NCI-H524 treated with DMSO at 0.1 percent for 48 hours (cell line): Measurements from ENCODE around the gene RTTN.
"Not testable (repeated sequence)": the region's sequence is repeated elsewhere in the genome, so short reads cannot be mapped to it uniquely, and the experiment has no call there.

Source experiments
- DNase-seq: peaks from one replicate; lab custom pipeline; 2025; lab: John Stamatoyannopoulos, UW

Gene RTTN

DNA sequence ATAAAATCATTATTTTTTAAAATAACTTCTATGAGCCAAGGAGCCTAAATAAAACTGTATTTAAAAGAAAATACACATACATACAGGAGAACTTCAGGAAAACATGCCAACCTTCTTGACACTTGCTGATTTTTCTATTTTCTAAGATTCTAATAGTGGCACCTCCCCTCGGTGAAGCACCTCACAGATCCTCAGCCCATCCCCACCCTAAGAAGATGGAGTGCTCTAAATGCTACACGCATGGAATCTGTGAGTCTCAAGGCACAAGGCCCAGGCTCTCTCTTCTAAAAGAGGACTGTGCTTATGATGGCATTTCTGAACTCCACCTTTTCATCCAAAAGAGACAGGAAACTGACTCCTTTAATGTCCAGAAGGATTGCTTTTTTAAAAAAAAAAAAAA lies 56.3 kb downstream of the RTTN start:
- no peak for DNase-seq

DNA sequence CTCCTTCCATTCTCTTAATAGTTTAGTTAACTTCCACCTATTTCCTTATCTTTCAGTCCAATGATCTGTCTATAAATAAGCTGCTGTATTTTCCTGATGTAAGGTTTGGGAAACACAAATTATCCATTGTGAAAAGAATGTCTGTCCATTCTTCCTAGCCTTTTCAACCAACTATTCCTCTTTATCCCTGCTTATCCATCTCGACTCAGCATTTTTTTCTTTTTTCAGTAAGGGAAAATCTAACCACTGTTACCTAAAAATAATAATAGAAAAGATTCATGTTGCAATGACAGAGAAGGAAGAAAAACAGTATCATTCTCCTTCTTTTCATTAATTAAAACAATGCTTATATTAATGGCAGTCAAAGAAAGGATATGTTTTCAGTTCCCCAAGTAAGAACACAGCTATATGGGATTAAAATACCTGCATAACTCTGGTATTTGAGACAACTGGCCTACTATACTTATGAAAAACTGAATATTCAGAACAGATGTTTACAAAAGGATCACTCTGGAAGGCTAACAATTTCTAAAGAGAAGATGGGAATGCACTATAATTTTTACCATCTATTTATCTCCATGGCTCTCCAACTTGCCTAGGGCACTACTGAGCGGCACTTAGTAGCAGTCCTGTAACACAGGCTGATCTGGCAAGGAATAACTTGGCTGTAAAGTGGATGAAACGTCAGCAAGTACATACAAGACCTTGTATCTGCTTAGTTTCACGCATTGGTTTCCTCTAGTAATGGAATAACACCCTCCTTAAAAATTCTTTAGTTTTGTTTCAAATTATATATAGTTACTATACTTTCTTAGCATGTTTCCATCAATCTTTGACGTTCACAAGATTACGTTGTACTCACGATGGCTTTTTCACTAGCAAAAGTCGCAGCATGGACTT lies 57.2 kb downstream of the RTTN start:
- DNase-seq: no peak

DNA sequence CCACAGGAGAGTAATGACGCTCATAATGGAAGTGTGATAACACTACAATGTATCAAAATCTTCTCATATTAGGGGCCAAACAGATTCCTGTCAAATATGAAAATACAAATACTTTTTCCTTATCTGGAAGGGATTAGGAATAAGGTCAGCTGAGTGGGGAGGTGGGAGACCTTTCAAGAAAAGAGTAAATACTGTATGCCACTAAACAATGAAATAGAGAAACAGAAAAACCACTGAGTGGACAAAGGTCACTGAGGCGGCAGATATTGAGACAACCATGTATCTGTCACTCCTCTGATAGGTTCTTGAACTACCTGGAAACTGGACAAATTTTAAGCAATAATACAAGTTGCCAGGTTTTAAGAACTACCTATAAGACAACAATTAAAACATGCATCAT lies 59.3 kb downstream of the RTTN start:
- no peak for DNase-seq

DNA sequence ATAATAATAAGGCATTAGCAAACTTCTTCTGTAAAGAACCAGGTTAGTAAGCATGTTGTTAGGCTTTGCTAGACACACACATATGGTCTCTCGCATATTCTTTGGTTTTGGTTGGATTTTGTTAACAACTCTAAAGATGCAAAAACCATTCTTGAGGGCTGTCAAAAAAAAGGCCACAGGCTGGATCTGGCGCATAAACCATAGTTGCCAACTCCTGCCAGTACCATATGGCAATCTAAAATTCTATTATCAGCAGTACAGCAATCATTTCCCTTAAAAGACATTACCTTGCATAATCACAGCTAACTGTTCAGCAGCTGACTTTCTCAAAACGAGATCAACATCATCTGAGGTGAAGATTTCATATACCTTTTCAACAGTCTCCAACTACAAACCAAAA lies 63.5 kb downstream of the RTTN start:
- no peak for DNase-seq

DNA sequence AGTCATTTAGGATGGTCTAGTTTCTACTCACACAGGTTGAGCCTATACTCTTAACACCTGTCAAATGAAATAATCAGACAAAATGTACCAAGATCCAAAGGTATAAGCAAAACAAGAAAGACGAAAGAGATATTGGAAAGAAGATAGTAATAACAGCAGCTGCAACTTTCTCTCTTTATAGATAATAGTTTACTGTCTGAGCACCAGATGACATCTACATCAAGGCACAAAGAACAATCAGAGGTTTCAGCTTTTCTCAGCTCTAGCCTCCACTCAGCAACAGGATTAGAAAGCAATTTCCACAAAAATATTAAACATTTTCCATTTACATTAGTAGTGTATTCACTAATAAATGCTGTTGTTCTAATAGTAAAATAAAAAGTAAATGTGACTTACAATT lies 66.3 kb downstream of the RTTN start:
- DNase-seq: no peak

DNA sequence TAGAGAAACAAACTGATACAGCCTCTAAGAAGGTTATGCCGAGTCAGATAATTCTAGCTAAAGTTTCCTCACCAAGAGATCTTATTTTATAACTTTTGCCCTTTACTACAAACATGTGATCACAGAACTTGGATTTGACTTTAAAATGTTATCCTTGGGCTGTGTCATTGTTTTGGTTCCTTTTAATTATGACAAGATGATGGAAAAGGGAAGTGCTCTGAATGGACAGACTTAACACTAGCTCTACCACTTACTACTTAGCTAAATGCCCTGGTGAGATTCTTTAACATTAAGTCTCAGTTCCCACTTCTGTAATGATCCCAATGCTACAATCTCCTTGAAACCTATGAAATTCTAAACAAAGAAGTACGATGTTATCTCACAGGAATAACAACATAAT lies 69.9 kb downstream of the RTTN start:
- no peak for DNase-seq

DNA sequence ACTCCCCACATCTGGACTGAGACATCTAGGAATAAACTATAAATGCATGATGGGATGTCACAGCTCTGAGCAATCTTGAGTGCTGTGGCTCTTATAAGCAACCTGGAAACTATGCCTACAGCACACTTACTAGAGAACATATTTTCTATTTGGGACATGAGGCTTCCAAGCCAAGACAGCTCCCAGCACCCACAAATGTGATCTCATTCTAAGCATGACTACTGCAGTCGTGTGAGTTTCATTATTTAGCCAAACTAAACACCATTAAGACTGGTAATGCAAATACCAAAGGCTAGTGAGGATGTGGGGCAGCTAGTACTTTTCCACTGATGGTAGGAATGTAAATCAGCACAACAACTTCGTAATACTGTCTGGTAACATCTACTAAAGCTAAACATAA lies 72.5 kb downstream of the RTTN start:
- DNase-seq: no peak

DNA sequence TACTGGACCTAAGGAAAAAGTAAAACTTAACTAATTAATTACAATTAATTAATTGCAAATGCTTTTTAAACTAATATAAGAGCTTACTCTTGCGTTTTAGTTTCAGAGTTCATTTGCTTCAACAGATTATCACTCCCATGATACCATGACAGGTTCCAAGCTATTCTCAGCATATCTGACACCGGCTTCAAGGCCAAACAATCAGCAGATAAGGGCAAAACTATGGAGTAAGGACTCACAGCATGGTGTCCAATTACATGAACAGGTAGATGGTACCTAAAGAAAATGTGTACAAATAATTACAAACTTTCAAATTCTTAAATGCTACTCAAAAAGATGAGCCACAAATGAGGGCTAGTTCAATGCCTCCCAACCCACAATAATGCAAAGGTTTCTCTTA lies 77.2 kb downstream of the RTTN start:
- DNase-seq: no peak

DNA sequence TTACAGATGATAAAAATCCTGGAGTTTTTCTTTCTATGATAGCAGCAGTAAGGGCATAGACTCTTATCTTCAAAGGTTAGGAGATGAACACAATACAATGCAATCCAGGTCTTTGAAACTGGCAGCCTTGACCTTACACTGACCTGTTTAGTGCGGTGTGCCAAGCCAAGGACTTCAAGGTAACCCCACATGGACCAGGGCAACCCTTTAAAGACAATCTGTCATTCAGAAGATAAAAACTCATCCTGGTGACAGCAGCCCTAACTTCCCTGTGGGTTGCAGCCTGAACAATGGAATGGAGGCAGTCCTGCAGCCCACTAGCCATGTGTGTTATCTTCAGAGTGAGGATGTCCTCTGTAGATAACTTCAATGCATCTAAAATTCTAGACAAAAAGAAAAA lies 78.1 kb downstream of the RTTN start:
- no peak for DNase-seq

DNA sequence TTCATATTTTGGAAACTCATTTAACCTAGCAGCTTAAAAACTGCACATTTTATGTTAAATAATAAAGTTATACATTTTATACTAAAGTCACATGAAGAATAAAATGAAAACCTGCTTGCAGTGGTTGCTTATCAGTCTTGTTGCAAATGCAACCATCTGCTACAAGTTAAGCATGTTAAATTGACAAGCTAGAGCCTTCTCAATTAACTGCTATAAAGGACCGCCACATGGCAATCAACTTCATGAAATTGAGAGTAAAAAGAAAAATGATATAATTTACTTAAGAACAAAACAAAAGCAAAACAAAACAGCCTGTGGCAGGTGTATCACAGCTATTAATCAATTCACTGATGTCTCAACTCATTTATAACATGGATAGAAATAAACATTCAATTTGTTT lies 78.7 kb downstream of the RTTN start:
- DNase-seq: no peak

DNA sequence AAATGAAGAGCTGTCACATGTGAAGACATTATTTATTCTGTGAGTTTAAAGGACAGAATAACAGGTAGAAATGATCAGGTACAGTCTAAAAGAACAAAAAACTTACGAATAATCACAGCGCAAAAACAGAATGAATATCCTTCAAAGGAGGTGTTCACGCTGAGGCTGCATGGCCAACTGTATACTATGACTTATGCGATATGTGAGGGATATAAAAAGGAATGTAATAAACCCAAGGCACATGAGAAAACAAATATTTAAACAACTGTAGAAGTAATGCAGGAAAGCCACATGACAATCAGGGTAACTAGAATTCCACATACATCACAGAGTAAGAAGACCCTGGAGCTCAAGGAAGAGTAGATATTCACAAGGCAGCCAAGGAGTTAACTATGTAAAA lies 81.3 kb downstream of the RTTN start:
- DNase-seq: no peak

DNA sequence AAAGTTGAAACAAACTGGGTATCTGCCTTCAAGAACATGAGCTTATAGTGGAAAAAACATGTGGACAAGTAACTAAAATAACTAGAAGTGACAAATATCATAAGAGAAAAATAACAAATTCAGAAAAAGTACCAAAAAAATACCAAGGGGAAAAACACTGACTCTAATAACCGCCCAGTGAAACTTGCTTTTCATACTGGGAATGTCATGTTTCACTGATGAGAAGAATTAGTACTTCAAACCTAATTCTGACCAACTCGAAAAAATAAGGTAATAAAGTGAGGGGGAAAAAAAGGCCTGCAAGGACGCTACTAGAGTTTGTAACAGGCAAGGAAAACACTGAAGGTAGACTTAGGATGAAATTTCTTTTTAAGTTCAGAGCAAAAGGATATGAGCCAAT lies 83.6 kb downstream of the RTTN start:
- no peak for DNase-seq

DNA sequence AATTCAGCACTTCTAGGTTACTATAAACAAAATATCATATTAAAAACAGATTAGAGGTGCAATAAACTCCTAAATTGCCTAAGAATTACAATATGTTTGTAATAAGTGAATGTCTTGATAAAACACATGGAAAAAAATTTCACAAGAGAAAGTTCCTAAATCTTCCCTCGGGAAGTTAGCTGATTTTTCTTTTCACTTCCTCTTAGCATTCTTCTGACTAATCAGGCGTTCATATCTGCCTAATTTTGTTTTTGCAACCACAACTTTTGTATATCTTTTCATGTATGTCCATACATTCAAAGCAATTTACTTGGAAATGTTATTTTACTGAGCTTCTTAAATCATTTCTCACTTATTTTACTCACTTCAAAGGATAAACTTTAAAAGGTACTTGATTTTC lies 88.5 kb downstream of the RTTN start:
- DNase-seq: no peak

DNA sequence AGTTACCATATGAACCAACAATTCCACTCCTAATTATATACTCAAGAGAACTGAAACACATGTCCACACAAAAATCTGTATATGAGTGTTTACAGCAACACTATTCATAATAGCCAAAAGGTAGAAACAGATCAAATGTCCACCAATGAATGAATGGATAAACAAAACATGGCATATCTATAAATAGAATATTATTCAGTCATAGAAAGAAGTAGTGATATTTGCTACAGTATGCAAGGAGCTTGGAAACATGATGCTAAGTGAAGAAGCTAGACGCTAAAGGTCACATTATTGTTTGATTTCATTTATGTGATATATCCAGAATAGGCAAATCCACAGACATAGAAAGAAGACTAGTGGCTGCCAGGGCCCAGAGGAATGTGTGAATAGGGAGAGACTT lies 92.0 kb downstream of the RTTN start:
- DNase-seq: no peak

DNA sequence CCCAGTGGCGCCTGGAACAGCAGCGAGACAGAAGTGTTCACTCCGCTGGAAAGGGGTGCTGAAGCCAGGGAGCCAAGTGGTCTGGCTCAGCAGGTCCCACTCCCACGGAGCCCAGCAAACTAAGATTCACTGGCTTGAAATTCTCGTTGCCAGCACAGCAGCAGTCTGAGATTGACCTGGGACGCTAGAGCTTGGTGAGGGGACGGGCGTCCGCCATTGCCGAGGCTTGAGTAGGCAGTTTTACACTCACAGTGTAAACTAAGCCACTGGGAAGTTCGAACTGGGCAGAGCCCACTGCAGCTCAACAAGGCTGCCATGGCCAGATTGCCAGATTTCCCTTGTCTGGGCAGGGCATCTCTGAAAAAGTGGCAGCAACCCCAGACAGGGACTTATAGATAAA lies 94.8 kb downstream of the RTTN start:
- no peak for DNase-seq

DNA sequence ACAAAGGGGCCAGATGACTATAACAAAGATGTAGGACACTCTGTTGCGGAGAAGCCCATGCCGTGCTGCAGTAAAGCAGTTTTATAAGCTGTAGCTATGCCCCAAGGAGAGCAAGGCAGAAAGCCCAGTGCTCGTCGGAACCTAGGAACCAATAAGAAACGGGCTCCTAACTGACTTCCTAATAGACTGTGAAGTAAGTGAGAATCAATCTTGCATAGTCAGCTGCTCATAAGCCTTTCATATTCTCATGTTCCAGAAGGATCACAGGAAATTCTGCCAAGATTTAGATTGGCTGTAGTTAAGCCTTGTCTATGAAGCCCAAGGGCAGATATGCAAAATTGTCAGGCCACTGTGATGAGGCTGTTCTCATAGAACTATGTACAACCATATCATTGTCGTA lies 98.4 kb downstream of the RTTN start:
- DNase-seq: no peak

DNA sequence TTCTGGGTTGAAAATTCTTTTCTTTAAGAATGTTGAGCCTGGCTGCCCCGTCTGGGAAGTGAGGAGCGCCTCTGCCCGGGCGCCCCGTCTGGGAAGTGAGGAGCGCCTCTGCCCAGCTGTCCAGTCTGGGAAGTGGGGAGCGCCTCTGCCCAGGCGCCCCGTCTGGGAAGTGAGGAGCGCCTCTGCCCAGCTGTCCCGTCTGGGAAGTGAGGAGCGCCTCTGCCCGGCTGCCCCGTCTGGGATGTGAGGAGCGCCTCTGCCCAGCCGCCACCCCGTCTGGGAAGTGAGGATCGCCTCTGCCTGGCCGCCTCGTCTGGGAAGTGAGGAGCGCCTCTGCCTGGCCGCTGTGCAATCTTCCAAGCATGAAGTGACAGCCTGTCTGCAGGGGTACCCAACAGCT lies 102.6 kb downstream of the RTTN start:
- not testable (repeated sequence) for DNase-seq

DNA sequence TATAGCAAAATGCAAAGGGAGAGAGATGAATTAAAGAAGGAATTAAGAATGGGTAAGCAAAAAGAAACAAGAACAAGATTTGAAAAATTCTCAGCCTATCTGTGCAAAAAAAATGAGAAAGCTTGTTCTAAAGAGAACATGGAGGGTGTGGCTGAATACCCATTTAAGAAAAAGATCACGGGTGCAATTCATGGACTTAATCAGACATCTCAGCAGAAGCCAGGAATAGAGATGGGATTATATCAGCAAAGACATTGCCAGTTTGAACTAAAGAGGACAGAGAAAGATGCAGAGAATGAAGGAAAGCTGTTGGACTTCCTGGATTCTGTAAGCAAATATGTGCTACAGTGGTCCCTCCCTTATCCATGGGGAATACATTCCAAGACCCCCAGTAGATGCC lies 115.6 kb downstream of the RTTN start:
- no peak for DNase-seq

DNA sequence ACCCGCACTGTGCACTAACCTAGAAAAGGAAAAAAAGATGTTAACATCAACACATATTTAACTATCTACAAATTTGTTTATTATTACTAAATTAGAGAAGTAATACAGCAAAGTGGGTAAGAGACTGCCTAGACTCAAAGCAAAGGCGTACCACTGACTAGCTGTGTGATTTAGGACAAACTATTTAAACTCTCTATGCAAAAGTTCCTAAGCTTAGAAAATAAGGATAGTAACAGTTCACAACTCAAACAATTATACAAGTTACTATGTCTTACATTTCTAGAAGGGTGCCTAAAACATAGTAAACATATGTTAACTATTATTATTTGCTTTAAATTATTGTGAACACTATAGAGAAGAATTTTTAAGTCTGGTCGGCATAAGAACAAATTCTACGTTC lies 119.4 kb downstream of the RTTN start:
- no peak for DNase-seq

DNA sequence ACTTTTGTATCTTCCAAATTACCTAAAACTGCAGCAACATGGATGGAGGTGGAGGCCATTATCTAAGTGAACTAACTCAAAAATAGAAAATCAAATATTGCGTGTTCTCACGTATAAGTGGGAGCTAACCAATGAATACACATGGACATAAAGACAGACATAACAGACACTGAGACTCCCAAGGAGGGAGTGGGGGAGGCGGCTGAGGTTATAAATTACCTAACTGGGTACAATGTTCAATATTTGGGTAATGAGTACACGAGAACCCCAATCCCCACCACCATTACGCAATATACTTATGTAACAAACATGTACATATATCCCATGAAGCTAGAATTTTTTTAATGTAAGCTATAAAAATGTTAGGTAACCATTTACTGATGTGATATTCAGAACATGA lies 119.8 kb downstream of the RTTN start:
- DNase-seq: no peak

DNA sequence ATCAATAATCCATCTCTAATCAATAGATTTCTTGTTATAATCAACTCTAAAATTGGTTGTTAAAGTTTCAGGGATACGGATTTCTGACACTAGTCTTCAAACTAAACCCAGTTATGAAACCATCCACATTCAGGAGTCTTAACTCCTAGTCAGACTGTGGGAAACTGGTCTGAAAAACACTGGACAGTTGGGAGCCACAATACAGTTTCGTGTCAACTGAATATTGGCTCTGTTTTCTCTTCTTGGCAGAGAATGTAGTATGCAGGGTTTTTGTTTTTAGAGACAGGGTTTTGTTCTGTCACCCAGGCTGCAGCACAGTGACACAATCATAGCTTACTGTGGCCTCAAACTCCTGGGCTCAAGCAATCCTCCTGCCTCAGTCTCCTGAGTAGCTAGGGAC lies 123.1 kb downstream of the RTTN start:
- no peak for DNase-seq

DNA sequence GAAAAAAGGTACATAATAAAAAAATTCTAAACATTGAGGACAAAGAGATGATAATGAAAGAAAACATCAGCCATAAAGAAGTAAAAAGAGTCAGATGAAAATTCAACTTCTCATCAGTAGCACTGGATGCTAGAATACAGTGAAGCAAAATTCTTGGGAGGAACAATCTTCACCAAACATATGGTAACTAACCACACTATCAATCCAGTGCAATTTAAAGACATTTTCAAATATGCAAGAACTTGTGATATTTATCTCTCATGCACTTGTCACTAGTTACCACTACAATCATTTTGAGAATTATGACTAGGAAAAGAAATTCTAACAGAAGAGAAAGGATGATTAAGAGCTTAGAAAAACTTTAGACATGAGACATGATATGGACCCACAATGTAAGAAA lies 127.4 kb downstream of the RTTN start:
- no peak for DNase-seq

DNA sequence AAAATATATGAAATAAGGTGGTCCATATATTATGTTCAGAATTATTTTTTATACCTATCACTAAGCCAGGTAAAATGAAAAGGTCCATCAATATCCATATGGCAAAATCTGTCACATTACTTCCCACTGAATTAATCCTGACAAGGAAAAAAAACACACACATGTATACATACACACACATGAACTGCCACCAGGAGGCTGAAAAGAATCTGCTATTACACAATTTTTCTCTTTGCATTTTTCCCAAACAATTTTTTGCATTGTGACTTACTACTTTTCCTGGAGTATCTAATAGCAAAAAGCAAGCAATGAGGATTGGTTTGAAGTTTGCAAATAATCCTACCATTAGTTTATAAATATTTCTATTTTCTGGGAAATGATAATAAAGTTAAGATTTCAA lies 129.6 kb downstream of the RTTN start:
- no peak for DNase-seq

DNA sequence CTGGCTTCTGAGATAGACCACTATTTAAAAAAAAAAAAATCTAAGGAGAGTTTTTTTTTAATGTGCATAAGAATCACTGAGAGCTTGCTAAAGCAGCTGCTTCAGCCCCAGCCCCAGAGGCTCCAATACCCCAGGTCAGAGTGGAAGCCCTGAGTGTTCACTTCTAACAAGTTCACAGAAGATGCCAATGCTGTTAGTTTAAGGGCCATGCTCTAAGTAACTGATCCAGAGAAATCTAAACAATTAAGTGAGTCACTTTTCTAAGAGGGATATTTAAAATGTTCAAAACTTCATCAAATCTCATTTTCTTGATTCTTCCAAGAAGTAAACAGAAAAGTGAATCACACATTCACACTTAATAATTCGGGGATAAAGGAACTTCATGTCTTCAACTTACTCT lies 131.4 kb downstream of the RTTN start:
- no peak for DNase-seq
